CD4-positive, alpha-beta T cell treated with Interleukin-4 for 1 hour (primary cell): Measurements from ENCODE around the gene FOXL2NB.
A peak's percentile ranks its signal among the peaks of the same experiment; 100 is the strongest.

Experiments
- DNase-seq, 2 donors: peaks; one replicate each; pipeline ENCODE4 v3.0.0-alpha.2; 2020 to 2022

The FOXL2NB gene

GRCh38 chr3:138945709-138946662 lies 1.0 kb upstream of the FOXL2NB start:
- DNase-seq: peak in 1 of 2 donors; percentile 24

- DNase-seq: no peak
These were observed 591 bp downstream of the FOXL2NB start for GRCh38 chr3:138947495-138948121.

- DNase-seq: no peak
These were observed 1.5 kb downstream of the FOXL2NB start for GRCh38 chr3:138948371-138949001.

GRCh38 chr3:138949002-138949418 lies 2.0 kb downstream of the FOXL2NB start:
- no peak for DNase-seq

GRCh38 chr3:138949445-138950005 lies 2.5 kb downstream of the FOXL2NB start:
- no peak for DNase-seq

GRCh38 chr3:138950006-138950644 lies 3.1 kb downstream of the FOXL2NB start:
- DNase-seq: no peak

GRCh38 chr3:138950701-138951100 lies 3.7 kb downstream of the FOXL2NB start:
- DNase-seq: no peak

- no peak for DNase-seq
These were observed 13.4 kb downstream of the FOXL2NB start for GRCh38 chr3:138960417-138960852.

GRCh38 chr3:138962854-138963560 lies 16.0 kb downstream of the FOXL2NB start:
- no peak for DNase-seq

GRCh38 chr3:138964264-138964663 lies 17.2 kb downstream of the FOXL2NB start:
- no peak for DNase-seq

GRCh38 chr3:138964923-138965322 lies 17.9 kb downstream of the FOXL2NB start:
- DNase-seq: no peak

GRCh38 chr3:138971766-138972320 lies 24.8 kb downstream of the FOXL2NB start:
- no peak for DNase-seq

- no peak for DNase-seq
These were observed 25.9 kb downstream of the FOXL2NB start for GRCh38 chr3:138972941-138973340.

GRCh38 chr3:138974462-138974861 lies 27.4 kb downstream of the FOXL2NB start:
- no peak for DNase-seq

- no peak for DNase-seq
These were observed 28.3 kb downstream of the FOXL2NB start for GRCh38 chr3:138975351-138975750.

- no peak for DNase-seq
These were observed 29.0 kb downstream of the FOXL2NB start for GRCh38 chr3:138976047-138976446.

GRCh38 chr3:138984816-138985215 lies 37.8 kb downstream of the FOXL2NB start:
- no peak for DNase-seq

- no peak for DNase-seq
These were observed 38.9 kb downstream of the FOXL2NB start for GRCh38 chr3:138985932-138986331.

GRCh38 chr3:138987181-138987580 lies 40.2 kb downstream of the FOXL2NB start:
- no peak for DNase-seq

GRCh38 chr3:138995706-138996105 lies 48.7 kb downstream of the FOXL2NB start:
- DNase-seq: no peak
